HG02884 (cell line): ENCODE measurements around the gene ADAMTS3.

Experiments
- ATAC-seq: cut with Tn5 transposase; IDR thresholded peaks from one replicate; pipeline ENCODE4 v1.9.1; 2021; ENCODE audit warnings: mild to moderate bottlenecking, moderate library complexity; ENCODE audit not compliant: unreplicated experiment

Gene ADAMTS3

GRCh38 chr4:72302981-72303704 is 265.9 kb downstream of the ADAMTS3 start:
- peak; percentile 93 for ATAC-seq

GRCh38 chr4:72301759-72302158 is 267.3 kb downstream of the ADAMTS3 start:
- ATAC-seq: no peak

- ATAC-seq: no peak
These were observed 268.9 kb downstream of the ADAMTS3 start for GRCh38 chr4:72300126-72300525.

- peak; percentile 74 for ATAC-seq
These were observed 273.0 kb downstream of the ADAMTS3 start for GRCh38 chr4:72295966-72296557.

GRCh38 chr4:72290737-72291136 is 278.3 kb downstream of the ADAMTS3 start:
- ATAC-seq: no peak

GRCh38 chr4:72286910-72287309 is 282.1 kb downstream of the ADAMTS3 start:
- ATAC-seq: no peak

- no peak for ATAC-seq
These were observed 282.8 kb downstream of the ADAMTS3 start for GRCh38 chr4:72286185-72286584.

GRCh38 chr4:72283357-72283756 is 285.7 kb downstream of the ADAMTS3 start:
- ATAC-seq: no peak

- ATAC-seq: no peak
These were observed 288.8 kb downstream of the ADAMTS3 start for GRCh38 chr4:72280252-72280651.

- ATAC-seq: no peak
These were observed 293.6 kb downstream of the ADAMTS3 start for GRCh38 chr4:72275381-72275780.

GRCh38 chr4:72274251-72274650 is 294.8 kb downstream of the ADAMTS3 start:
- no peak for ATAC-seq

- no peak for ATAC-seq
These were observed 313.8 kb downstream of the ADAMTS3 start for GRCh38 chr4:72255269-72255668.

- no peak for ATAC-seq
These were observed 325.4 kb downstream of the ADAMTS3 start for GRCh38 chr4:72243641-72244040.

GRCh38 chr4:72239487-72240116 is 329.4 kb downstream of the ADAMTS3 start:
- ATAC-seq: no peak
